NCI-H128 (cell line): ENCODE measurements around the gene DUOX1.

Experiments
- DNase-seq: peaks from one replicate; lab custom pipeline; 2025; ENCODE audit not compliant: unreplicated experiment; lab: John Stamatoyannopoulos, UW

The DUOX1 gene

DNA sequence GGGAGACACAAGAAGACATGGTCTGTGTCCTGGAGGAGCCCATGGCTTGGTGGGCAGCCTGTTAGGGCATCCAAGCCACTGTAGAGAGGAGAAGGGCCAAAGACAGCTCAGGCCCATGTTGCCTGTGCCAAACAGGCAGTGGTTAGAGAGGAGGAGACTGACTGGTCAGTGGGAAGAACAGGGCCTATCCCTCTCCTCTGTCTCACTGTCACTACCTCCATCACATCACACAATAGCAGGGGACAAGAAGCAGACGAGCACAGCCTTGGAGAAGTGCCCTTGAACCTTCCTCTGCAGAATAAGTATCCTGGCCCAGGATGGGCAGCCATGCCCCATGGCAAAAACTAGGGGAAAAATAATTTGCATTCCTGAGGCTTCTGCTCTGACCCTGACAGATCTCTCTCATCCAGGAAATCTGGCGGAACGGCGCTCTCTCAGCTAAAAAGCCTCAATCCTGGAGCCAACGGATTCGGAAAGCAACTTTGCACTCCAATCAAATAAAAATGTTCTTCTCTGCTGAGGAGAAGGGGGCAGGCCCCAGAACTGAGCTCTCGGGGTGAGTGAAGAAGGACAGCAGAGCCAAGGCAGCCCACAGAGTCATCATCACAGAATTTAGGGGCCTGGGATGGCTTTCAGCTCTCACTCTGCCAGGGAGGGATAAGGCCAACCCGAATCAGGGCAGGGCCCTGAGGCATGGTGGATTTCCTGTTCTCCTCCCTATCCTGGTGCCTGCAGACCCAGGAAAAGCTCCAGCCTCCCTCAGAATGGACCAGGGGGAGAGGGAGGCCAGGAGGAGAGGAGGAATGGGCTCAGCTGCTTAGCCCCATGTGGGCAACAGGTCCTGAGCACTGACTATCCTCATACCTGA lies 56.3 kb downstream of the DUOX1 start:
- no peak for DNase-seq

DNA sequence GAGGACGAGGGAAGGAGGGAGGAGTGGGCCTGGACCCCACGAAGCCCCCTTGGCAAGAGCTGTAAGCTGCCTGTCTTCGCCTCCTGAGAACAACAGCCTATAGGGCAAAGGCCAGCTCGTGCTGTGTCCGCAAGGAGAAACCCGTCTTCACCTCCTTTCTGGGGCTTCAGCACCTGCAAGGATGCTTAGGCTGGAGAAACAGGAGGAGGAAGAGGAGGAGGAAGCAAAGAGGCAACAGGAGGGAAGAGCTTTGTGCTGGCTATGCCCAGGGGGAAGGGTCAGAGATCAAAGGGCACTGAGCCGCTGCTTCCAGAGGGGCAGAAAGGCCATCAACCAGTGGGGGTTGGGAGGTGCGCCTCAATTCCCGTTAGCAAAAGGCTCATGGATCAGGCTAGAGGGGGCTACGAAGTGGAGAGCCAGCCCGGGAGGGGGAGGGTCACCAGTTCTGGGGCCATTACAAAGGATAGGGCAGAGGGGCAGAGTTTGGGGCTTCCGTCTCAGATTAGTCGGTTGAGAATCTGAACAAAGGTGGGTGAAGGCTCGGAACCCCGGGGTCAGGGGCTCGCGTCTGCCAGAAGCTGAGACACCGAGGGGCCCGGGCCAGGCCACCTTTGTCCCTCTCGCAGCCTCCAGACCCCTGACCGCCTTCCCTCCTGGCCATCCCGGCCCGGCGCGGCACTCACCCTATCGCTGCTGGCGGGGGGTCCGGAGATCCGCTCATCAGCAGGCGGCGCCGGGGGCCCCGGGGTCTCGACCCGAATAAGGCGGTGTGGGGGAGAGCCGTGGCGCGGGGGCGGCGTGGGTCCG lies 57.2 kb downstream of the DUOX1 start:
- no peak for DNase-seq

GRCh38 chr15:45187578-45187893 lies 57.7 kb downstream of the DUOX1 start:
- DNase-seq: no peak

- peak; percentile 59 for DNase-seq
Observed at GRCh38 chr15:45187894-45188830, 58.4 kb downstream of the DUOX1 start, which contains the start of gene SHF. Gene SHF, minus strand, starts transcription at chr15:45187966. Its CDS starts 15 bp downstream, at chr15:45187951.

- DNase-seq: no peak
Observed at GRCh38 chr15:45197512-45197911, 67.7 kb downstream of the DUOX1 start.

- peak; percentile 82 for DNase-seq
Observed at GRCh38 chr15:45198337-45199135, 68.7 kb downstream of the DUOX1 start.

GRCh38 chr15:45199136-45199810 lies 69.5 kb downstream of the DUOX1 start:
- no peak for DNase-seq

GRCh38 chr15:45200001-45200798 lies 70.4 kb downstream of the DUOX1 start:
- DNase-seq: no peak

- DNase-seq: no peak
Observed at GRCh38 chr15:45200799-45201556, 71.2 kb downstream of the DUOX1 start.

GRCh38 chr15:45201557-45201859 lies 71.7 kb downstream of the DUOX1 start:
- DNase-seq: no peak

DNA sequence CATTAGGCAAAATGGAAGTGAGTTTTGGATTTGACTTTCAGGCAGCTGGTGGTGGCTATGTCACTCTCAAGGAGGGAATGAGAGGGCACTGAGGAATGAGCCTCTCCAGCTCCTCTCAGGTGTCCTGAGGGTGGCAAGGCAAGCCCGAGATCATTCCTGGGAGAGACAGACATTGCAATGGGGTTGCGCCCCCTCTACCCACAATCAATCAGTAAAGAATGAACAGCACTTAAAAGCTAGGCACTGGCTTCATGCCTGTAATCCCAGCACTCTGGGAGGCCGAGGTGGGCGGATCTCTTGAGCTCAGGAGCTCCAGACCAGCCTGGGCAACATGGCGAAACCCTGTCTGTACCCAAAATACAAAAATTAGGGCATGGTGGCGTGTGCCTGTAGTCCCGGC lies 72.1 kb downstream of the DUOX1 start:
- DNase-seq: no peak

DNA sequence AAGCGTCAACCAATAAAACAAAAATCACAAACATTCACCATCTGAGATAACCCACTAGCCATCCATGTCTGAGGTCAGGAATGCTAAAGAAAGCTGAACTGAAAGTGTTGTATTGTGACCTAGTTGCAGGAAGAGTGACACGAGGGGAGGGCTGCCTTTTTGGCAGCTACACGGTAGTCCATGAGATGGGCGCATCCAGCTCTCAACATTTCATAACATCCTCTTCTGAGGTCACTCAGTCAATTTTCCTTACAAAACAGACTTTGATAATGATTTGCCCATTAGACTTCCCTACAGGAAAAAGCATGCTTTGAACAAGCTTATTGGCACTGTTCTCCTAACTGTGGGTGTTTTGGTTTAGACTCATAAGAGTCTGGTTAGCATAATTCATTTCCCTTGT lies 73.4 kb downstream of the DUOX1 start:
- no peak for DNase-seq

DNA sequence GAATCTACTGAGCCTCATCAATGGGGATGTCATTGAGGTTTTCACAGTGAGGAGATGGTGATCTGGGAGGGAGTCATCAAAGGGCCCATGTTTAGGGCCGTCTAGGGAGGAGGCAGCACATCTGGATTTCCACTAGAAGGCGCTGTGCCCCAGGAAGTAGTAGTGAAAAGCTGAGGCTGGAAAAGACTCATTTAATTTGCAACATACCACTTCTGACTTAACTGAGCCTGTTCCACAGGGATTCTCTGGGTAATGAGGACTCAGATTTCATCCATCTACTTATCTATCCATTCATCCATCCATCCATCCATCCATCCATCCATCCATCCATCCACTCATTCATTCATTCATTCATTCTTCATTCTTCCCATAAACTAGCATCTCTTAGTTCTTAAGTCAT lies 75.4 kb downstream of the DUOX1 start:
- DNase-seq: no peak

- no peak for DNase-seq
Observed at GRCh38 chr15:45212493-45212892, 82.7 kb downstream of the DUOX1 start.
